Kidney epithelial cell (primary cell): Measurements from ENCODE around the gene TMEM218. TPM values are rescaled to one million over a fixed set of nuclear protein-coding genes. Genes with fewer than 3 reads are reported as not detected.

Experiments used
- DNase-seq: peaks from one replicate; pipeline ENCODE4 v3.0.0-alpha.2; 2010; ENCODE audit warnings: low read depth
- H3K27me3 ChIP-seq: 2 replicates; pipeline ENCODE4 v1.6.0; 2011; ENCODE audit warnings: low read length; ENCODE audit not compliant: control insufficient read depth, insufficient read depth
- H3K36me3 ChIP-seq: 2 replicates; pipeline ENCODE4 v1.5.1; 2011; ENCODE audit warnings: low read length; ENCODE audit not compliant: control insufficient read depth, insufficient read depth
- H3K4me3 ChIP-seq: 2 replicates; pipeline ENCODE4 v1.5.1; 2011; ENCODE audit warnings: low read depth, mild to moderate bottlenecking, control low read depth, low read length
- total RNA-seq: library from RNA; depleted of rRNA; stranded (reverse); fragments of >200 nt; gene quantifications from 2 replicates; pipeline ENCODE4 v1.2.3, GENCODE V29; 2015
- TF ChIP-seq, protein P1 (sequence below): IDR thresholded peaks from 2 replicates; pipeline ENCODE4 v1.5.1; 2011; ENCODE audit warnings: mild to moderate bottlenecking, moderate library complexity, low read length, control low read depth, inconsistent platforms; ENCODE audit not compliant: insufficient read depth, poor library complexity, severe bottlenecking

The TMEM218 gene
- total RNA-seq, 1 donor from 2014 or later = 19.6 TPM

DNA sequence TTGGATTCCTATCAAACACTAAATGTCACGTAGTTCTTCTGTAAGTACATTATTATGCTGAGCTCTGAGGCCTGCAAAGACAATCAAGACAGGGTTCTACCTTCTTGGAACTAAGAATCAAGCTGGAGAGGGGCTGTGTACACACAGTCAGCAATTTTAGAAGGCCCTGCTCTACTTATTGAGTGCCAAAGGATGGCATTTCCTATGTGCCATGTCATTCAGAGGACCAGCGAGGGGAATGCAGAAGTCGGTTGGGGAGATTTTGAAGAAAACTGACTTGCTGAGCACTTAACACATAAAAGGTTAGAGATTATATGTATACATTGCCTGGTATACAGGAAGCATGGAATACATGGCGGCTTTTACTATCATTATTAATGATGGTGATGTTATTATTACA is 43.1 kb downstream of the TMEM218 start:
- Histone ChIP-seq H3K36me3 (no peaks in the 10 kb centered on the region), H3K27me3 (no peaks in the 10 kb centered on the region), H3K4me3 (no peak overlapping the region)
- DNase-seq = no peak
- TF ChIP-seq, protein P1, sequence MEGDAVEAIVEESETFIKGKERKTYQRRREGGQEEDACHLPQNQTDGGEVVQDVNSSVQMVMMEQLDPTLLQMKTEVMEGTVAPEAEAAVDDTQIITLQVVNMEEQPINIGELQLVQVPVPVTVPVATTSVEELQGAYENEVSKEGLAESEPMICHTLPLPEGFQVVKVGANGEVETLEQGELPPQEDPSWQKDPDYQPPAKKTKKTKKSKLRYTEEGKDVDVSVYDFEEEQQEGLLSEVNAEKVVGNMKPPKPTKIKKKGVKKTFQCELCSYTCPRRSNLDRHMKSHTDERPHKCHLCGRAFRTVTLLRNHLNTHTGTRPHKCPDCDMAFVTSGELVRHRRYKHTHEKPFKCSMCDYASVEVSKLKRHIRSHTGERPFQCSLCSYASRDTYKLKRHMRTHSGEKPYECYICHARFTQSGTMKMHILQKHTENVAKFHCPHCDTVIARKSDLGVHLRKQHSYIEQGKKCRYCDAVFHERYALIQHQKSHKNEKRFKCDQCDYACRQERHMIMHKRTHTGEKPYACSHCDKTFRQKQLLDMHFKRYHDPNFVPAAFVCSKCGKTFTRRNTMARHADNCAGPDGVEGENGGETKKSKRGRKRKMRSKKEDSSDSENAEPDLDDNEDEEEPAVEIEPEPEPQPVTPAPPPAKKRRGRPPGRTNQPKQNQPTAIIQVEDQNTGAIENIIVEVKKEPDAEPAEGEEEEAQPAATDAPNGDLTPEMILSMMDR = no peak

DNA sequence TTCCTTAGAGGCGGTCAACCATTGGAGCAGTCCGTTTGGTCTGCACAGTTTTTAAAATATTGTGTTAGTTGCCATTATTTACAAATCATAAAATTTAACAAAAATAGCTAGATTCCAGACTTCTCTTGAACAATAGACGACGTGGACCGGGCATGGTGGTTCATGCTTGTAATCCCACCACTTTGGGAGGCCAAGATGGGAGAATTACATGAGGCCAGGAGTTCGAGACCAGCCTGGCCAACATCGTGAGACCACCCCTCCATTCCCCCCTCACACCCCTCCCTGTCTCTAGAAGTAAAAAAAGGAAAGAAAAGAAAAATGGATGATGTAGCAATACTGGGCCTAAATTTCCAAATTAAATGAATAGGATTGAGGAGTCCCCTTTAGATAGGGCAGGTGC is 47.4 kb downstream of the TMEM218 start:
- Histone ChIP-seq H3K4me3 (no peak overlapping the region), H3K36me3 (no peaks in the 10 kb centered on the region), H3K27me3 (no peaks in the 10 kb centered on the region)
- TF ChIP-seq, protein P1 = no peak
- no peak for DNase-seq

DNA sequence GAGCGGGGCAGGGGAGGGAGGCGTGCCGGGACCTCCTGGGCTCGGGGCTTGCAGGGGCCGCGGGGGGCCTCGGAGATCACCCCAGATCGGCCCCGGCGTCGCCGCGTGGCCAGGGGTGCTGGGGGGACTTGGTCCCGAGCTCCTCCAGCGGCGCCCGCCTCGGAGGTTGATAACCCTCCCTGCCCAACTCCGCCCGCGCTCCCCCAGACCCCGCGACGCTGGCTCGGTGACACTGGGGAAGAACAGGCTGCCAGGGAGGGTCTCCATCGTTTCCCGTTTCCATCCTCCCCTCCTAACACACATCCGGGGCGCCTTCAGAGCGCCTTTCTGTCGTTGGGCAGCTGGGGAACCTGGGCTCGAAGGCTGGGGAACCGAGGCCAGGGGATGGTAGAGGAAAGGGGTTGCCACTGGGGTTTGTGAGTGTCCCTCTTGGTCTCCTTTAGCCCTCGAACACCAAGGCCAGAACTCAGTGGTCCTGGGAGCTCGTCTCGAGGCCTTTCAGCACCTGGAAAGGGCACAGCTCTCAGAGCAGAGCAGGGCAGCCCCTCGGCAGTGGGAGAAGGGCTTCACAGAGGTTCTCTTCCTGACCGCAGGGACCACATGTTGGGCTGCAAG is 47.9 kb downstream of the TMEM218 start:
- TF ChIP-seq, protein P1 = no peak
- H3K36me3 ChIP-seq = no peaks in the 10 kb centered on the region
- no peaks in the 10 kb centered on the region for H3K27me3 ChIP-seq
- H3K4me3 ChIP-seq = peak overlapping the region; percentile 45
- no peak for DNase-seq

DNA sequence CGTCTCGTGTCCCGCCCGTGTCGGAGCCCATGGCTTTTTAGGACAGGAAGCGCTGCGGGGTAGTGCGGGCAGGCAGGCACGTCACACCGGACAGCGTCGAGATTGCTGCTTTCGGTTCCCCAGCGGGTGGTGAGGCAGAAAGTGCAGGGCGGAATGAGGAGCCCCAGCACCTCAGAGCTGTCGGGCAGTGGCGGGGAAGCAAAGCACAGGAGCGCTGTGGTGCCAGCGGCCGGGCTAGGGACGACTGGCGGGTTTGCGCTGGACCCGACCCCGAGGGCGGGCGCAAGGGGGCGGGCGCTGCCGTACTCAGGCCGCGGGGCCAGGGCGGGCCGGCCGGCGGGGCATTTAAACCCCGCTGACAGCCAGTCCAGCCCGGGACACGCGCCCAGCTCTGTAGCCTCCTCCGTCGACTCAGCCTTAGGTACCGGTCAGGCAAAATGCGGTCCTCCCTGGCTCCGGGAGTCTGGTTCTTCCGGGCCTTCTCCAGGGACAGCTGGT is 48.4 kb downstream of the TMEM218 start, which contains the start of gene SLC37A2:
Gene SLC37A2 (plus strand): TSS at position 375 of the 498 bp plus-strand sequence. CDS start 63 bp downstream, at position 438.
- Histone ChIP-seq H3K36me3 (no peaks in the 10 kb centered on the region), H3K4me3 (peak within 1 kb of the TSS; percentile 45), H3K27me3 (no peaks in the 10 kb centered on the region)
- TF ChIP-seq, protein P1 = no peak
- no peak for DNase-seq

DNA sequence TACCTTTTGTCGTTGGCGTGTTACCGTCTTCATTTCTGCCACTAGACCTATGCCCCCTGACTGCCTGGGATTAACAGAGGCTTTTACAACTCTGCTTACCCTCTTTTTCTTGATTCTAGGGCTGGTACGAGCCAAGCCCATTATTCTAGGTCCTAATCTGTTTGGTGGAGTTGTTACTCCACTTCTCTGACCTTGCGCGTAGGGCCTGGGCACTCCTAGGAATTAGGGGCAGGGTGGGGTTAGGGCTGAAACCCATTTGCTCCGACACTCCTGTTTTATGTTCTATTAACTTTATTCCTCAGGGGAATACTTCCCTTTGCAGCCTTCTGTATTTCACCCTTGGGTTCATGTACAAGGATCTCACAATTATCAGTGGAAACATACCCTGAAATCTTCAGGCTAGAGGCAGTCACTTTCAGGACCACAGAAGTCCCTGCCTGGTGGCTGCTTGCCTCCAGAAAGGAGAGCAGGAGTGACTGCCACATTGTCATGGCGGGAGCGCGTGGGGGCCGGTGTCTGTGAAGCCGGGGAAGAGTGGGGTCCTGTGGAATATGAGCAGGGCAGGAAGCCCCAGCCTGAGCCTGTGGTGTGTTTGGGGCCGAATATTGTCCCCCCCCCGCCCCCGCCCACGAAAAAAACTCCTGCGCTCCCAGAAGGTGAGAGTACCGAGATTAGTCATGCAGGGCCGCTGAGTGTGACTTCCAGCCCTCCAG is 49.1 kb downstream of the TMEM218 start:
- Histone ChIP-seq H3K27me3 (no peaks in the 10 kb centered on the region), H3K36me3 (no peaks in the 10 kb centered on the region)
- DNase-seq = no peak

More for the DNA sequence above, 49.1 kb downstream of the TMEM218 start:
- peak overlapping the region; percentile 45 for H3K4me3 ChIP-seq
- TF ChIP-seq, protein P1 = no peak
